K562 (cell line): Measurements from ENCODE around the gene PINK1. TPM values are rescaled to one million over a fixed set of nuclear protein-coding genes. Genes with fewer than 3 reads are reported as not detected.

Experiments used
- CHD4 ChIP-seq: fragments of 200-600 bp; sonication (generic); IDR thresholded peaks from 3 replicates; pipeline ENCODE4 v1.6.1; 2012; ENCODE audit warnings: low read depth, mild to moderate bottlenecking, mixed read lengths, low read length, inconsistent platforms; ENCODE audit not compliant: insufficient read depth, insufficient replicate concordance, poor library complexity, severe bottlenecking
- DIDO1 ChIP-seq: fragments of 450-650 bp; IDR thresholded peaks from 2 replicates; pipeline ENCODE4 v1.6.1; 2016; ENCODE audit warnings: low read depth, missing biosample characterization, missing genetic modification characterization
- HDAC1 ChIP-seq, 2 experiments: fragments of 450-650 bp; IDR thresholded peaks; 2 replicates each; pipeline ENCODE4 v1.6.1; 2016 to 2017; ENCODE audit warnings: inconsistent platforms in 1 of 2, mild to moderate bottlenecking in 1 of 2, moderate library complexity in 1 of 2
- HIVEP1 ChIP-seq: fragments of 250-450 bp; sonication (Bioruptor Pico); IDR thresholded peaks from 2 replicates; pipeline ENCODE4 v1.4.0; 2020; ENCODE audit warnings: mild to moderate bottlenecking
- KAT8 ChIP-seq: fragments of 450-650 bp; IDR thresholded peaks from 2 replicates; pipeline ENCODE4 v1.6.1; 2016; ENCODE audit warnings: low read depth, mild to moderate bottlenecking
- MAFG ChIP-seq: fragments of 450-650 bp; conservative IDR thresholded peaks from 2 replicates; pipeline ENCODE4 v1.6.1; 2016; ENCODE audit warnings: missing genetic modification characterization, missing compliant biosample characterization
- NBN ChIP-seq: fragments of 450-650 bp; IDR thresholded peaks from 2 replicates; pipeline ENCODE4 v1.6.1; 2016; ENCODE audit warnings: low read depth, mild to moderate bottlenecking
- NCOA4 ChIP-seq: fragments of 450-650 bp; IDR thresholded peaks from 2 replicates; pipeline ENCODE4 v1.6.1; 2018; ENCODE audit warnings: mild to moderate bottlenecking; ENCODE audit not compliant: partially characterized antibody
- TSC22D4 ChIP-seq: fragments of 450-650 bp; IDR thresholded peaks from 2 replicates; pipeline ENCODE4 v1.6.1; 2016; ENCODE audit warnings: missing genetic modification characterization, missing biosample characterization, control low read depth
- ZBED1 ChIP-seq: IDR thresholded peaks from 2 replicates; pipeline ENCODE4 v1.6.1; 2014
- ZBTB1 ChIP-seq: sonication (generic); formaldehyde crosslinking; IDR thresholded peaks from 2 replicates; pipeline ENCODE4 v1.8.1; 2023; ENCODE audit warnings: missing genetic modification reagents, low read depth, mild to moderate bottlenecking, borderline replicate concordance
- ZC3H4 ChIP-seq: sonication (generic); formaldehyde crosslinking; IDR thresholded peaks from 2 replicates; pipeline ENCODE4 v1.9.0; 2021; ENCODE audit warnings: missing genetic modification reagents, borderline replicate concordance
- ZFPM2 ChIP-seq: fragments of 250-450 bp; sonication (Bioruptor Pico); IDR thresholded peaks from 2 replicates; pipeline ENCODE4 v1.5.1; 2022; ENCODE audit warnings: mild to moderate bottlenecking
- ZNF124 ChIP-seq: sonication (generic); formaldehyde crosslinking; IDR thresholded peaks from 2 replicates; pipeline ENCODE4 v1.8.1; 2022; ENCODE audit warnings: missing genetic modification reagents
- ZNF134 ChIP-seq: fragments of 250-450 bp; sonication (Bioruptor Pico); conservative IDR thresholded peaks from 2 replicates; pipeline ENCODE4 v1.4.0; 2020
- ZNF354B ChIP-seq: fragments of 250-450 bp; sonication (Bioruptor Pico); IDR thresholded peaks from 2 replicates; pipeline ENCODE4 v1.4.0; 2020
- polyA plus RNA-seq, 8 experiments: library from polyadenylated mRNA; depleted of rRNA in 4 of 8; stranded (reverse) in 5 of 8; unstranded in 3 of 8; fragments of >200 nt; fragmentation: Nextera tagmentation in 2 of 8; fragmentation: Illumina TruSeq in 1 of 8; extraction: Ambion mirVana in 2 of 8; extraction: Trizol in 1 of 8; gene quantifications; 2 replicates each; pipeline versions ENCODE4 v1.2.1 to v1.2.3, GENCODE V29; 2011 to 2014; ENCODE audit warnings: inconsistent platforms in 1 of 8, missing spikeins in 1 of 8
- total RNA-seq, 7 experiments: library from RNA; depleted of rRNA in 6 of 7; stranded (reverse); fragments of >200 nt in 6 of 7; fragmentation: Illumina TruSeq in 2 of 7; extraction: Trizol in 2 of 7; gene quantifications; 2 replicates each; pipeline versions ENCODE4 v1.2.1 to v1.2.3, GENCODE V29; 2011 to 2021; ENCODE audit warnings: low replicate concordance in 1 of 7
- TF ChIP-seq, protein P1 (sequence below): fragments of 450-650 bp; IDR thresholded peaks from 2 replicates; pipeline ENCODE4 v1.6.1; 2016; ENCODE audit warnings: mild to moderate bottlenecking, moderate library complexity
- TF ChIP-seq, protein P2 (sequence below): sonication (generic); formaldehyde crosslinking; IDR thresholded peaks from 2 replicates; pipeline ENCODE4 v1.9.0; 2022; ENCODE audit warnings: mild to moderate bottlenecking, missing genetic modification reagents

PINK1 gene
- total and polyA plus RNA-seq, 9 of the 15 experiments (the other 6 are each of a cell fraction or from before 2014, with no cell fraction given), result 1.5 to 11.3 (median 6.8) TPM

DNA sequence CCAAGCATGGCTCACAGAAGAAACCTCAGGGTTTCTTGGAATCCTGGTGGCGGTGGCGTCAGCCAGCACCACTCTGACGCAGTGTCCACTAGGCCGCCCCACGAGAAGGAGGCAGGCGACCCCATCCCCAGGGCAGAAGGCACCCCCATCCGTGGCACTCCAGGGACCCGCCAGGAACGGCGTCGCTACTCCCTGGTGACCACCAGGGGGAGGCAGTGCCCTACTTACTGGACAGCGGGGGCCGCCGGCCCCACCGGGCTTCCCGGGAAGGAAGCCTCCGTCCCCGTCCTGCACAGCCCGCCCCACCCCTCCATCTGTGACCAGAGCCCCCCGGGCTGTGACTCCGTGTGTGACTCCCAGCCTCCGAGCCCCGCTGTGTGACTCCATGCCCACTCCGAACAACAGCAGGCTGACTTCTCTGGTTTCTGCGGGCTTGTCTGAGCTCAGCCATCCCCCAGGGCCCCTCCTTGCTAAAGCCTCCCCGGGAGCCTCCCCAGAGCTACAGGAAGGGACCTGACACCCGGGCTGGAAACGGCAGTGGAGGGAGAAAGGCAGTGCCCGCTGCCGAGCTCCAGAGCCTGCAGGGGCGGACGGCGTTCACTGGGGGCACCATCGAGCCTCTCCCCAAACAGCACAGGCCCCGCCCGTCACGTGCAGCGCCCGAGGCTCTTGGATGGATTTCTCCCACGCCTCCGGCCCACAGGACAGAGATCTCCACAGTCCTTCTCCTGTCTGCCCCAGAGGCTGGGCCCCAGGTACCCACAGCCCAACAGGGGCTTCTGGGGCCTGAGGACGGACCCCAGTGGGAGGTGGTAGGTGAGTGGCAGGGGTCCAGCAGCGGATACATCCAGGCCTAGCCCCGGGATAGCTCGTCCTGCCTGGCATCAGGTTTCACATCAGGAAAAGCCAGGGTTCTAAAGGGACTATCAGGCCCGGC is 63.4 kb downstream of the PINK1 start (continued):
- TF ChIP-seq, protein P1, sequence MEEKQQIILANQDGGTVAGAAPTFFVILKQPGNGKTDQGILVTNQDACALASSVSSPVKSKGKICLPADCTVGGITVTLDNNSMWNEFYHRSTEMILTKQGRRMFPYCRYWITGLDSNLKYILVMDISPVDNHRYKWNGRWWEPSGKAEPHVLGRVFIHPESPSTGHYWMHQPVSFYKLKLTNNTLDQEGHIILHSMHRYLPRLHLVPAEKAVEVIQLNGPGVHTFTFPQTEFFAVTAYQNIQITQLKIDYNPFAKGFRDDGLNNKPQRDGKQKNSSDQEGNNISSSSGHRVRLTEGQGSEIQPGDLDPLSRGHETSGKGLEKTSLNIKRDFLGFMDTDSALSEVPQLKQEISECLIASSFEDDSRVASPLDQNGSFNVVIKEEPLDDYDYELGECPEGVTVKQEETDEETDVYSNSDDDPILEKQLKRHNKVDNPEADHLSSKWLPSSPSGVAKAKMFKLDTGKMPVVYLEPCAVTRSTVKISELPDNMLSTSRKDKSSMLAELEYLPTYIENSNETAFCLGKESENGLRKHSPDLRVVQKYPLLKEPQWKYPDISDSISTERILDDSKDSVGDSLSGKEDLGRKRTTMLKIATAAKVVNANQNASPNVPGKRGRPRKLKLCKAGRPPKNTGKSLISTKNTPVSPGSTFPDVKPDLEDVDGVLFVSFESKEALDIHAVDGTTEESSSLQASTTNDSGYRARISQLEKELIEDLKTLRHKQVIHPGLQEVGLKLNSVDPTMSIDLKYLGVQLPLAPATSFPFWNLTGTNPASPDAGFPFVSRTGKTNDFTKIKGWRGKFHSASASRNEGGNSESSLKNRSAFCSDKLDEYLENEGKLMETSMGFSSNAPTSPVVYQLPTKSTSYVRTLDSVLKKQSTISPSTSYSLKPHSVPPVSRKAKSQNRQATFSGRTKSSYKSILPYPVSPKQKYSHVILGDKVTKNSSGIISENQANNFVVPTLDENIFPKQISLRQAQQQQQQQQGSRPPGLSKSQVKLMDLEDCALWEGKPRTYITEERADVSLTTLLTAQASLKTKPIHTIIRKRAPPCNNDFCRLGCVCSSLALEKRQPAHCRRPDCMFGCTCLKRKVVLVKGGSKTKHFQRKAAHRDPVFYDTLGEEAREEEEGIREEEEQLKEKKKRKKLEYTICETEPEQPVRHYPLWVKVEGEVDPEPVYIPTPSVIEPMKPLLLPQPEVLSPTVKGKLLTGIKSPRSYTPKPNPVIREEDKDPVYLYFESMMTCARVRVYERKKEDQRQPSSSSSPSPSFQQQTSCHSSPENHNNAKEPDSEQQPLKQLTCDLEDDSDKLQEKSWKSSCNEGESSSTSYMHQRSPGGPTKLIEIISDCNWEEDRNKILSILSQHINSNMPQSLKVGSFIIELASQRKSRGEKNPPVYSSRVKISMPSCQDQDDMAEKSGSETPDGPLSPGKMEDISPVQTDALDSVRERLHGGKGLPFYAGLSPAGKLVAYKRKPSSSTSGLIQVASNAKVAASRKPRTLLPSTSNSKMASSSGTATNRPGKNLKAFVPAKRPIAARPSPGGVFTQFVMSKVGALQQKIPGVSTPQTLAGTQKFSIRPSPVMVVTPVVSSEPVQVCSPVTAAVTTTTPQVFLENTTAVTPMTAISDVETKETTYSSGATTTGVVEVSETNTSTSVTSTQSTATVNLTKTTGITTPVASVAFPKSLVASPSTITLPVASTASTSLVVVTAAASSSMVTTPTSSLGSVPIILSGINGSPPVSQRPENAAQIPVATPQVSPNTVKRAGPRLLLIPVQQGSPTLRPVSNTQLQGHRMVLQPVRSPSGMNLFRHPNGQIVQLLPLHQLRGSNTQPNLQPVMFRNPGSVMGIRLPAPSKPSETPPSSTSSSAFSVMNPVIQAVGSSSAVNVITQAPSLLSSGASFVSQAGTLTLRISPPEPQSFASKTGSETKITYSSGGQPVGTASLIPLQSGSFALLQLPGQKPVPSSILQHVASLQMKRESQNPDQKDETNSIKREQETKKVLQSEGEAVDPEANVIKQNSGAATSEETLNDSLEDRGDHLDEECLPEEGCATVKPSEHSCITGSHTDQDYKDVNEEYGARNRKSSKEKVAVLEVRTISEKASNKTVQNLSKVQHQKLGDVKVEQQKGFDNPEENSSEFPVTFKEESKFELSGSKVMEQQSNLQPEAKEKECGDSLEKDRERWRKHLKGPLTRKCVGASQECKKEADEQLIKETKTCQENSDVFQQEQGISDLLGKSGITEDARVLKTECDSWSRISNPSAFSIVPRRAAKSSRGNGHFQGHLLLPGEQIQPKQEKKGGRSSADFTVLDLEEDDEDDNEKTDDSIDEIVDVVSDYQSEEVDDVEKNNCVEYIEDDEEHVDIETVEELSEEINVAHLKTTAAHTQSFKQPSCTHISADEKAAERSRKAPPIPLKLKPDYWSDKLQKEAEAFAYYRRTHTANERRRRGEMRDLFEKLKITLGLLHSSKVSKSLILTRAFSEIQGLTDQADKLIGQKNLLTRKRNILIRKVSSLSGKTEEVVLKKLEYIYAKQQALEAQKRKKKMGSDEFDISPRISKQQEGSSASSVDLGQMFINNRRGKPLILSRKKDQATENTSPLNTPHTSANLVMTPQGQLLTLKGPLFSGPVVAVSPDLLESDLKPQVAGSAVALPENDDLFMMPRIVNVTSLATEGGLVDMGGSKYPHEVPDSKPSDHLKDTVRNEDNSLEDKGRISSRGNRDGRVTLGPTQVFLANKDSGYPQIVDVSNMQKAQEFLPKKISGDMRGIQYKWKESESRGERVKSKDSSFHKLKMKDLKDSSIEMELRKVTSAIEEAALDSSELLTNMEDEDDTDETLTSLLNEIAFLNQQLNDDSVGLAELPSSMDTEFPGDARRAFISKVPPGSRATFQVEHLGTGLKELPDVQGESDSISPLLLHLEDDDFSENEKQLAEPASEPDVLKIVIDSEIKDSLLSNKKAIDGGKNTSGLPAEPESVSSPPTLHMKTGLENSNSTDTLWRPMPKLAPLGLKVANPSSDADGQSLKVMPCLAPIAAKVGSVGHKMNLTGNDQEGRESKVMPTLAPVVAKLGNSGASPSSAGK, result peak; percentile 83
- TF ChIP-seq HIVEP1, result no peak
- TF ChIP-seq KAT8, result no peak
- TF ChIP-seq CHD4, result no peak
- TF ChIP-seq ZNF354B (CRISPR knock-in tag), result no peak
- TF ChIP-seq NCOA4, result no peak
- TF ChIP-seq ZBTB1 (CRISPR knock-in tag), result no peak; the same call in 1 of the 2 replicates
- TF ChIP-seq ZNF134 (CRISPR knock-in tag), result no peak
- no peak for TF ChIP-seq ZNF124 (CRISPR knock-in tag)
- TF ChIP-seq ZC3H4 (CRISPR knock-in tag), result no peak
- TF ChIP-seq TSC22D4 (tag), result no peak
- TF ChIP-seq NBN, result no peak
- TF ChIP-seq, protein P2, sequence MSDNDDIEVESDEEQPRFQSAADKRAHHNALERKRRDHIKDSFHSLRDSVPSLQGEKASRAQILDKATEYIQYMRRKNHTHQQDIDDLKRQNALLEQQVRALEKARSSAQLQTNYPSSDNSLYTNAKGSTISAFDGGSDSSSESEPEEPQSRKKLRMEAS (CRISPR knock-in tag), result peak; percentile 84
- no peak for TF ChIP-seq ZBED1
- TF ChIP-seq HDAC1 (IDR thresholded peaks at IDR 0.05), result no peak; a peak in 2 of 4 replicates
- TF ChIP-seq ZFPM2 (CRISPR knock-in tag), result no peak
- TF ChIP-seq DIDO1 (tag), result peak; percentile 72
- no peak for TF ChIP-seq MAFG (tag)
